Urinary bladder (tissue), 4 donors: ENCODE results near the gene CCNJ. TPM values are rescaled to one million over a fixed set of nuclear protein-coding genes. Genes with fewer than 3 reads are reported as not detected.
A peak's percentile ranks its signal among the peaks of the same experiment; 100 is the strongest.
"Not testable (repeated sequence)": the region's sequence is repeated elsewhere in the genome, so short reads cannot be mapped to it uniquely, and the experiment has no call there.

Experiments
- DNase-seq: peaks from one replicate; pipeline ENCODE4 v3.0.0-alpha.2; 2015; ENCODE audit errors: extremely low spot score
- H3K27ac ChIP-seq: one replicate; pipeline ENCODE4 v1.5.1; 2013; ENCODE audit warnings: low read depth, mild to moderate bottlenecking, moderate library complexity
- H3K36me3 ChIP-seq: one replicate; pipeline ENCODE4 v1.6.1; 2013; ENCODE audit warnings: mild to moderate bottlenecking, moderate library complexity; ENCODE audit not compliant: insufficient read depth
- H3K4me1 ChIP-seq: one replicate; pipeline ENCODE4 v1.6.1; 2013; ENCODE audit warnings: mild to moderate bottlenecking, moderate library complexity; ENCODE audit not compliant: insufficient read depth
- H3K4me3 ChIP-seq: one replicate; pipeline ENCODE4 v1.5.1; 2013; ENCODE audit warnings: low read depth, low read length
- WGBS: extraction: QIAGEN DNeasy Blood & Tissue Kit; methylation state at CpG from one replicate; pipeline ENCODE4 v1.1.7; 2013; 5-methylcytosine and 5-hydroxymethylcytosine counted together
- polyA plus RNA-seq: library from polyadenylated mRNA; stranded (reverse); fragments of 200-250 nt; gene quantifications from one replicate; pipeline ENCODE4 v1.2.3, GENCODE V29; 2013
- total RNA-seq: library from RNA; depleted of rRNA; stranded (reverse); fragments of >200 nt; gene quantifications from one replicate; pipeline ENCODE4 v1.2.3, GENCODE V29; 2014
- donor health status: healthy with polysubstance abuse.
- donor health status: healthy.

The CCNJ gene
- total and polyA plus RNA-seq, 2 donors: 3.5 to 7.3 TPM

DNA sequence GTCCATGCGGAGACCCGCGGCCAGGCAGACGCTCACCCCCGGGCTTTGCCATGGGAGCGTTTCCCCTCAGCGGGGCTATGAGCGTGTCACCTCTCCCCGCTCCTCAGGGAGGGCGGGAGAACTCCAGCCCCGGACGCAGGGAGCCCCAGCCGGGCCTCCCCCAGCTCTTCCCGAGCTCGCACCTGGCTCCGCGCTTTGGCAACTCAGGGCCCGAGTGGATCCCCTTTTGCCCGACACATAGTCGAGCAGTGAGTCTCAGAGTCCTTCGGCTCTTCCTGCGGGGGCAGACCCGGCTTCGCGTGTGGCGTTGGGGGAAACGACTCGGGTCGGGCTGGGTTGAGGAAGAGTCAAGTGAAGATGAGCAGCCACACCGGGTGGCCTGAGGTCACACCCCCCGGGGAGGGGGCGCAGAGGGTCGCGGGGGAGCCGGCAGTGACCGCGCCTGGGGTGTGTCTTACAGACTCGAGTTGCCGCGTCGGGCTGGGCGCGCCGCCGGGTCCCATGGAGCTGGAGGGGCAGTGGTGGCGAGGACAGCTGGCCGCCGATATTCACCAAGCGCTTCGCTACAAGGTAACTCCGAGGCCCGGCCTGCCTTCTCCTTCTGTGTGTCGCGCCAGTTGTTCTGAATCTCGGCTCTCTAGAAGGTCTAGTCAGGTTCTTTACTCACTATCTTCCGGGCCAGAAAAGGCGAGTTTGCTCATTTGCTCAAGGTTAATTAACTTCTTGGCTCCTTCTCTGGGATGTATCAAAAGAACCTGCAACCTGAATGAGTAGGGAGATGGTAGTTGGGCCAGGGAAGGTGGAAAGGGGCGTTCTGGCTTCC, 721 bp downstream of the CCNJ start:
- DNase-seq: peak; percentile 29
- H3K27ac ChIP-seq: peak overlapping the region; percentile 78
- H3K36me3 ChIP-seq: no peaks in the 10 kb centered on the region
- 1% methylated on average over 58 of the region's 58 CpGs for WGBS
- peak overlapping the region; percentile 82 for H3K4me3 ChIP-seq
- H3K4me1 ChIP-seq: no peaks in the 10 kb centered on the region

GRCh38 chr10:96044736-96045135, 1.4 kb downstream of the CCNJ start:
- H3K27ac ChIP-seq: peak overlapping the region; percentile 38
- no peaks in the 10 kb centered on the region for H3K36me3 ChIP-seq
- WGBS: 49% methylated on average over 8 of the region's 8 CpGs
- H3K4me1 ChIP-seq: no peaks in the 10 kb centered on the region
- H3K4me3 ChIP-seq: peak overlapping the region; percentile 82
- peak; percentile 5 for DNase-seq

- H3K36me3 ChIP-seq: no peaks in the 10 kb centered on the region
- H3K4me3 ChIP-seq: no peak overlapping the region
- 62% methylated on average over 1 of the region's 1 CpG for WGBS
- no peak overlapping the region for H3K27ac ChIP-seq
- no peaks in the 10 kb centered on the region for H3K4me1 ChIP-seq
- DNase-seq: no peak
Observed at GRCh38 chr10:96046546-96046945, 3.2 kb downstream of the CCNJ start.

DNA sequence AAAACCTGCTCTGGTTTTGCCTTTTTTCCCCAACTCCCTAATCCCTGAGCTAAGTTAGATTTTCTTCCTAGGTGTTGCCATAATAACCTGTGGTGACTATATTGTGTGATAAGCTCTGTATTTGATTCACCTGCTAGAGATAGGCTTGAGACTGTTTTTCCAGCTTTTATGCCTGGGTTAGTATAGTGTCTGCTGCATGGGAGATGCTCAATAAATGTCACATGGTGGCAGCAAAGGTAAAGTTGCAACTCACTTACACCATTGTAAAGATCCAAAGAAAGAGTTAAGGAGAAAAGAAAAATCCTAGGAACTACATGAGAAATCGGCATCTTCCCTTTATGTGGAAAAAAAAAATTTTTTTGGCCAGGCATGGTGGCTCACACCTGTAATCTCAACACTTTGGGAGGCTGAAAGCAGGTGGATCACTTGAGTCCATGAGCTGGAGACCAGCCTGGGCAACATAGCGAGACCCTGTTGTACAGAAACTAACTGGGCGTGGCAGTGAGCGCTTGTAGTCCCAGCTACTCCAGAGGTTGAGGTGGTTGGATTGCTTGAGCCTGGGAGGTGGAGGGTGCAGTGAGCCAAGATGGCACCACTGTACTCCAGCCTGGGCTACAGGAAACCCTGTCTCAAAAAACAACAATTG, 3.7 kb downstream of the CCNJ start:
- no peak overlapping the region for H3K27ac ChIP-seq
- whole genome bisulfite sequencing: 87% methylated on average over 4 of the region's 4 CpGs
- no peak for DNase-seq
- no peaks in the 10 kb centered on the region for H3K36me3 ChIP-seq
- H3K4me3 ChIP-seq: no peak overlapping the region
- no peaks in the 10 kb centered on the region for H3K4me1 ChIP-seq

DNA sequence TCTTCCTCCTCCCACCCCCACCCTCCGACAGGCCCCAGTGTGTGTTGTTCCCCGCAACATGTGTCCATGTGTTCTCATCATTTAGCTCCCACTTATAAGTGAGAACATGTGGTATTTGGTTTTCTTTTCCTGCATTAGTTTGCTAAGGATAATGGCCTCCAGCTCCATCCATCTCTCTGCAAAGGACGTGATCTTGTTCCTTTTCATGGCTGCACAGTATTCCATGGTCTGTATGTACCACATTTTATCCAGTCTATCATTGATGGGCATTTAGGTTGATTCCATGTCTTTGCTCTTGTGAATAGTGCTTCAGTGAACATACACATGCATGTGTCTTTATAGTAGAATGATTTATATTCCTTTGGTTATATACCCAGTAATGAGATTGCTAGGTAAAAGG, 4.5 kb downstream of the CCNJ start:
- DNase-seq, H3K4me3 ChIP-seq, H3K36me3 ChIP-seq, H3K4me1 ChIP-seq, H3K27ac ChIP-seq: not testable (repeated sequence)
- 94% methylated on average over 3 of the region's 3 CpGs for WGBS

DNA sequence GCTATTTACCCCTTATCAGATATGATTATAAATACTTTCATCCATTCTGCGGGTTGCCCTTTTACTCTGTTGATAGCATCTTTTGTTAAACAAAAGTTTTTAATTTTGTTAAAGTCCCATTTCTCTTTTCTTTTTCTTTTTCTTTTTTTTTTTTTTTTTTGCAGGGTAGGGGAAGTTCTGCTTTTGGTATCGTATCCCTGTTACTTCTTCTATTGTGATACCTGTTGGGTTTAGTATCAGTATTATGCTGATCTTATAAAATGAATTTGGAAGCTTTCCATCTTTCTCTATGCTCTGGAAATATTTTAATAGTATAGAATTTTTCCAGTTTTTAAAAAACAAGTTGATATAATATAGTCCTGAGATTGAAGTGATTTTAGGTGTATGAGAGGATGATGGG, 6.0 kb downstream of the CCNJ start:
- no peak overlapping the region for H3K27ac ChIP-seq
- DNase-seq: no peak
- no peak overlapping the region for H3K4me3 ChIP-seq
- WGBS: 90% methylated on average over 2 of the region's 2 CpGs
- H3K4me1 ChIP-seq: no peaks in the 10 kb centered on the region
- no peaks in the 10 kb centered on the region for H3K36me3 ChIP-seq

DNA sequence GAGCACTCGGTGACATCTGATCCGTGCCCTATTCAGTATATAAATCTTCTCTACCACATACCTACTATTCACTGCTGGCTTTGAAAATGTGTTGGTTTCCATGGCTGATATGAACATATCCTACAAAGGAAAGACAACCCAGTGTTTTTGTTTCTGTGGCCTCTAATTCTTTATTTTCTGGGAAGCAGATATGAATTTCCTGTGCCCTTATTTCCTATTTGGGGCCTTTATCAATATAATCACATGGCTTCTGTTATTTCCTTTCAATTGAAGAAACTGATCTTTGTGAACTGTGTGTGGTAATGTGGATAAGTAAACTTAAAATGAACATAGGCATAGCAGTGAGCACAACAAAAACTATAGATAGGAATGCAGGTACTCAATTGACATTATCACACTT, 10.6 kb downstream of the CCNJ start:
- H3K27ac ChIP-seq: no peak overlapping the region
- no peaks in the 10 kb centered on the region for H3K4me1 ChIP-seq
- no peaks in the 10 kb centered on the region for H3K36me3 ChIP-seq
- no peak overlapping the region for H3K4me3 ChIP-seq
- WGBS: 88% methylated on average over 2 of the region's 2 CpGs
- no peak for DNase-seq

GRCh38 chr10:96056787-96057186, 13.4 kb downstream of the CCNJ start:
- Histone ChIP-seq H3K4me3 (no peak overlapping the region), H3K27ac (no peak overlapping the region), H3K4me1 (no peaks in the 10 kb centered on the region), H3K36me3 (no peaks in the 10 kb centered on the region)
- 92% methylated on average over 7 of the region's 7 CpGs for WGBS
- no peak for DNase-seq

GRCh38 chr10:96061232-96061631, 17.8 kb downstream of the CCNJ start:
- WGBS: 94% methylated on average over 3 of the region's 3 CpGs
- Histone ChIP-seq H3K4me1 (no peaks in the 10 kb centered on the region), H3K36me3 (no peaks in the 10 kb centered on the region), H3K27ac (no peak overlapping the region), H3K4me3 (no peak overlapping the region)
- DNase-seq: no peak

DNA sequence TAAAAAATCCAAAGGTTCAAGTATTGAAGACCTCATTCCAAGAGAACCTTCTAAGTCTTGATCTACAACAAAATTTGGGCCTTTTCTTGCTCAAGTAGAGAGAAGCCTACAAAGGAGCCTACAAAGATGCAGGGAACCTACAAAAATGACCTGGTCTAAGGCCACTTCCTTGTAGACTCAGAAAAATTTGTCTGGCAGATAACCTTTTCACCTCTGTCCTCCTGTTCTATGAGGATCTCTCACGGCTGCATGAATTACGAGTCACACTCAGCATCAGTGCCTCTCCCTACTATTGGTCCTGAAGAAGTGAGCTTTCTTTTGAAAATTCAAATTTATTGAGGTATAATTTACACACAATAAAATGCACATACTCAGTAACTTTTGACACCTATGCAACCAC, 29.3 kb downstream of the CCNJ start:
- WGBS: 75% methylated on average over 2 of the region's 2 CpGs
- Histone ChIP-seq H3K36me3 (no peaks in the 10 kb centered on the region), H3K4me1 (no peaks in the 10 kb centered on the region), H3K27ac (no peak overlapping the region), H3K4me3 (no peak overlapping the region)
- DNase-seq: no peak

- WGBS: 90% methylated on average over 1 of the region's 1 CpG
- Histone ChIP-seq H3K4me3 (no peak overlapping the region), H3K27ac (no peak overlapping the region), H3K4me1 (no peaks in the 10 kb centered on the region), H3K36me3 (no peaks in the 10 kb centered on the region)
- DNase-seq: no peak
Observed at GRCh38 chr10:96073722-96074121, 30.3 kb downstream of the CCNJ start.

GRCh38 chr10:96074776-96075175, 31.4 kb downstream of the CCNJ start:
- no peak overlapping the region for H3K4me3 ChIP-seq
- no peak overlapping the region for H3K27ac ChIP-seq
- DNase-seq: no peak
- 86% methylated on average over 3 of the region's 3 CpGs for WGBS
- H3K36me3 ChIP-seq: no peaks in the 10 kb centered on the region
- no peaks in the 10 kb centered on the region for H3K4me1 ChIP-seq

DNA sequence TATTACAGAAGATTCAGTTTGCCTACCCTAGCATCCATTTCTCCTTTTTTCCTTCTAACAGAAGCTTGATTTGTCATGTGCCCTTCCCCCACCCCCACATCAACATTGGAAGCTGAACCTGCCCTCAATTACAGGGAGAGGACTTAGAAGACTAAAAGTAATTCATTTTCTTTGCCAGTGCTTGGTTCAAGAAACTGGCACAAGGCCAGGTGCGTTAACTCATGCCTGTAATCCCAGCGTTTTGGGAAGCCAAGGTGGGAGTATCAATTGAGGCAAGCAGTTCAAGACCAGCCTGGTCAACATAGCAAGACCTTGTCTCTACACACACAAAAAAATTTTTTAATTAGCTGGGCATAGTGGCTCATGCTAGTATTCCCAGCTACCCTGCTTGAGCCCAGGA, 32.6 kb downstream of the CCNJ start:
- Histone ChIP-seq H3K27ac (no peak overlapping the region), H3K4me1 (no peaks in the 10 kb centered on the region), H3K36me3 (no peaks in the 10 kb centered on the region), H3K4me3 (no peak overlapping the region)
- no peak for DNase-seq
- WGBS: 48% methylated on average over 2 of the region's 2 CpGs

DNA sequence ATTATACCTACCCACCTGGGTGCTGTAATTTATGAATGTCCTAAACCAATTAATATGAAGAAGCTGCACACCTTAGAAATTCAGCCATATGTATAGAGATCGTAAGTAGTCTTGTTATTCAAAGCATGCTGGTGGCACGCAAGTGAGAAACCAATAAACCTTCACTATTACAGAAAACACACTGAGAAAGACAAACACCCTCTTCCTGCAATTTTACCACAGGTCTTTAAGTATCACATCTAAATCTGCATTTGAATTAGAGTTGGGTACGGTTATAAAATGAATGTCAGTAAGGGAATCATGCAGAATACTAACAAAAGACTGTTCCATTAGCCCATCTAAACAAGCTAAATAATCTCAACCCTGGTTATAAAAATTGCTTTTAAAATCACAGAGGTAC, 33.8 kb downstream of the CCNJ start:
- Histone ChIP-seq H3K4me1 (no peaks in the 10 kb centered on the region), H3K4me3 (no peak overlapping the region), H3K27ac (no peak overlapping the region), H3K36me3 (no peaks in the 10 kb centered on the region)
- no peak for DNase-seq
- 75% methylated on average over 3 of the region's 3 CpGs for WGBS
